Panc1 (cell line): Measurements from ENCODE around the gene SLC25A38.
"Not testable (repeated sequence)": the region's sequence is repeated elsewhere in the genome, so short reads cannot be mapped to it uniquely, and the experiment has no call there.

Source experiments
- SIN3A ChIP-seq: IDR thresholded peaks from 2 replicates; pipeline ENCODE4 v1.6.1; 2012; ENCODE audit warnings: low read depth, mild to moderate bottlenecking, low read length, moderate library complexity, borderline replicate concordance; ENCODE audit not compliant: insufficient read depth
- TF ChIP-seq, protein P1 (sequence below): fragments of 450-650 bp; IDR thresholded peaks from 2 replicates; pipeline ENCODE4 v1.5.1; 2017; ENCODE audit warnings: mild to moderate bottlenecking

DNA sequence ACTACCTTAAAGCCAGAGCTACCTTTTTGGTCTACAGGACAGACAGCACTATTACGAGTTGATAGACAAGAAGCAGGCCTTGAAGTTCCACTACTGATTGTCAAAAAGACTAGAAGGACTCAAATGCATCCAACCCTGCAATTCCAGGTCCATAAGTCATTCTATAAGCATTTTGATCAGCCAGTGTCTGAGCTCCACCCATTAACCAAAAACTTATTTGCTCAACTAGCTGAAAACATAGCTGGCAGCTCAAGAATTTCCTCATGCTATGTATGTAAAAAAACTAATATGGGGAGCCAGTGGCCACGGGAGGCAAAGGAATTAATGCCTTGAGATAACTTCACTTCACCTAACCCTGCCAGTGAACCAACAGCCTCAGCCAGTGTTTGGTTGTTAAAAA, 32.0 kb upstream of the SLC25A38 start:
- not testable (repeated sequence) for TF ChIP-seq SIN3A
- TF ChIP-seq, protein P1, sequence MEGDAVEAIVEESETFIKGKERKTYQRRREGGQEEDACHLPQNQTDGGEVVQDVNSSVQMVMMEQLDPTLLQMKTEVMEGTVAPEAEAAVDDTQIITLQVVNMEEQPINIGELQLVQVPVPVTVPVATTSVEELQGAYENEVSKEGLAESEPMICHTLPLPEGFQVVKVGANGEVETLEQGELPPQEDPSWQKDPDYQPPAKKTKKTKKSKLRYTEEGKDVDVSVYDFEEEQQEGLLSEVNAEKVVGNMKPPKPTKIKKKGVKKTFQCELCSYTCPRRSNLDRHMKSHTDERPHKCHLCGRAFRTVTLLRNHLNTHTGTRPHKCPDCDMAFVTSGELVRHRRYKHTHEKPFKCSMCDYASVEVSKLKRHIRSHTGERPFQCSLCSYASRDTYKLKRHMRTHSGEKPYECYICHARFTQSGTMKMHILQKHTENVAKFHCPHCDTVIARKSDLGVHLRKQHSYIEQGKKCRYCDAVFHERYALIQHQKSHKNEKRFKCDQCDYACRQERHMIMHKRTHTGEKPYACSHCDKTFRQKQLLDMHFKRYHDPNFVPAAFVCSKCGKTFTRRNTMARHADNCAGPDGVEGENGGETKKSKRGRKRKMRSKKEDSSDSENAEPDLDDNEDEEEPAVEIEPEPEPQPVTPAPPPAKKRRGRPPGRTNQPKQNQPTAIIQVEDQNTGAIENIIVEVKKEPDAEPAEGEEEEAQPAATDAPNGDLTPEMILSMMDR: not testable (repeated sequence)
